Trophoblast cell (in vitro differentiated cells and primary cell): ENCODE measurements around the gene EID2B.
A peak's percentile ranks its signal among the peaks of the same experiment; 100 is the strongest.

Source experiments
- DNase-seq, 2 donors: peaks; one replicate each; pipeline ENCODE4 v3.0.0-alpha.2; 2016
- H2AFZ ChIP-seq: 2 replicates; pipeline ENCODE4 v1.6.1; 2013; ENCODE audit warnings: low read length, moderate library complexity, mild to moderate bottlenecking; ENCODE audit not compliant: insufficient read depth, poor library complexity
- H2AK5ac ChIP-seq: 2 replicates; pipeline ENCODE4 v1.6.1; 2013; ENCODE audit warnings: mild to moderate bottlenecking, low read length
- H2BK120ac ChIP-seq: 2 replicates; pipeline ENCODE4 v1.6.1; 2013; ENCODE audit warnings: low read length, mild to moderate bottlenecking, moderate library complexity; ENCODE audit not compliant: insufficient read depth, poor library complexity
- H2BK12ac ChIP-seq: 2 replicates; pipeline ENCODE4 v1.6.1; 2013; ENCODE audit warnings: mild to moderate bottlenecking, low read length, moderate library complexity
- H2BK5ac ChIP-seq: 2 replicates; pipeline ENCODE4 v1.6.1; 2013; ENCODE audit warnings: low read length, low read depth, moderate library complexity, mild to moderate bottlenecking; ENCODE audit not compliant: poor library complexity
- H3K14ac ChIP-seq: 2 replicates; pipeline ENCODE4 v1.6.1; 2013; ENCODE audit warnings: mild to moderate bottlenecking, low read length
- H3K18ac ChIP-seq: 2 replicates; pipeline ENCODE4 v1.6.1; 2013; ENCODE audit warnings: mild to moderate bottlenecking, low read length
- H3K23ac ChIP-seq: 2 replicates; pipeline ENCODE4 v1.6.1; 2013; ENCODE audit warnings: low read length
- H3K27ac ChIP-seq: 2 replicates; pipeline ENCODE4 v1.5.1; 2013; ENCODE audit warnings: low read depth, mild to moderate bottlenecking, inconsistent platforms, low read length, moderate library complexity
- H3K27me3 ChIP-seq: 2 replicates; pipeline ENCODE4 v1.6.1; 2013; ENCODE audit warnings: inconsistent platforms, mild to moderate bottlenecking, low read length, moderate library complexity; ENCODE audit not compliant: insufficient read depth
- H3K36me3 ChIP-seq, 2 experiments: 1 replicate in 1 of 2; 2 replicates in 1 of 2; pipeline ENCODE4 v1.6.1; 2013; ENCODE audit warnings: low read length in 2 of 2, mild to moderate bottlenecking in 2 of 2, moderate library complexity in 1 of 2; ENCODE audit not compliant: insufficient read depth in 2 of 2, control insufficient read depth in 1 of 2
- H3K4ac ChIP-seq: 2 replicates; pipeline ENCODE4 v1.6.1; 2013; ENCODE audit warnings: low read depth, mild to moderate bottlenecking, low read length, moderate library complexity
- H3K4me1 ChIP-seq, 2 experiments: 1 replicate in 1 of 2; 2 replicates in 1 of 2; pipeline ENCODE4 v1.6.1; 2013; ENCODE audit warnings: low read length in 2 of 2, mild to moderate bottlenecking in 2 of 2, moderate library complexity in 1 of 2; ENCODE audit not compliant: insufficient read depth in 2 of 2, control insufficient read depth in 1 of 2
- H3K4me2 ChIP-seq: 2 replicates; pipeline ENCODE4 v1.6.1; 2013; ENCODE audit warnings: inconsistent platforms, mild to moderate bottlenecking, low read length, moderate library complexity
- H3K4me3 ChIP-seq: 2 replicates; pipeline ENCODE4 v1.5.1; 2013; ENCODE audit warnings: mild to moderate bottlenecking, low read depth, low read length, inconsistent platforms
- H3K79me1 ChIP-seq: one replicate; pipeline ENCODE4 v1.6.1; 2013; ENCODE audit warnings: low read length
- H3K79me2 ChIP-seq: 2 replicates; pipeline ENCODE4 v1.6.1; 2013; ENCODE audit warnings: low read length, mild to moderate bottlenecking; ENCODE audit not compliant: control insufficient read depth, insufficient read depth, poor library complexity
- H3K9ac ChIP-seq: 2 replicates; pipeline ENCODE4 v1.6.1; 2013; ENCODE audit warnings: mild to moderate bottlenecking, low read length
- H3K9me3 ChIP-seq: 2 replicates; pipeline ENCODE4 v1.6.1; 2013; ENCODE audit warnings: low read depth, mild to moderate bottlenecking, control low read depth, inconsistent platforms, low read length; ENCODE audit not compliant: insufficient read depth
- H4K12ac ChIP-seq: 2 replicates; pipeline ENCODE4 v1.6.1; 2013; ENCODE audit warnings: low read depth, mild to moderate bottlenecking, low read length, moderate library complexity
- H4K8ac ChIP-seq: 2 replicates; pipeline ENCODE4 v1.6.1; 2013; ENCODE audit warnings: low read depth, mild to moderate bottlenecking, low read length, moderate library complexity
- H4K91ac ChIP-seq: one replicate; pipeline ENCODE4 v1.6.1; 2013; ENCODE audit warnings: low read depth, mild to moderate bottlenecking, low read length, moderate library complexity
- WGBS: extraction: QIAGEN DNeasy Blood & Tissue Kit; methylation state at CpG from one replicate; pipeline ENCODE4 v1.1.7; 2013; ENCODE audit warnings: missing lambda C conversion rate; ENCODE audit not compliant: insufficient read length, insufficient coverage; ENCODE audit errors: extremely low coverage; 5-methylcytosine and 5-hydroxymethylcytosine counted together

EID2B gene

DNA sequence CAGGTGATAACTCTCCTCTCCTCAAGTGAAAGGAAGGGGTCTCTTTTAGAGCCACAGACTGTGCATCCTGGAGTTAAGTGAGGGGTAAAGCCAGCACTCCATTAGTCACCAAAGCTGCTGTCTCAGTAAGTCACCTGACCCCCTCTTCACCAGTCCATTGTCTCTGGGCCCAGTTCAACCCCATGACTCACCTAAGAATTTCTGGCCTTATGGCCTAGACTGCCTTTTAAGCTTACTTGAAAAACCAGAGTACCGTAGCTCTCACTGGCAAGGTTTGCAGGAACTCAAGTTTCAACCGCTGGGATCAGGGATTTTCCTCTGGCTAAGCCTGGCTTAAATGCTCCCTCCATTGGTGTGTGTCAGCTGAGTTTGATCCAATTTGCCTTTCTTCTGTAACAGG lies 30.8 kb upstream of the EID2B start:
- no peak overlapping the region for H2AK5ac ChIP-seq

DNA sequence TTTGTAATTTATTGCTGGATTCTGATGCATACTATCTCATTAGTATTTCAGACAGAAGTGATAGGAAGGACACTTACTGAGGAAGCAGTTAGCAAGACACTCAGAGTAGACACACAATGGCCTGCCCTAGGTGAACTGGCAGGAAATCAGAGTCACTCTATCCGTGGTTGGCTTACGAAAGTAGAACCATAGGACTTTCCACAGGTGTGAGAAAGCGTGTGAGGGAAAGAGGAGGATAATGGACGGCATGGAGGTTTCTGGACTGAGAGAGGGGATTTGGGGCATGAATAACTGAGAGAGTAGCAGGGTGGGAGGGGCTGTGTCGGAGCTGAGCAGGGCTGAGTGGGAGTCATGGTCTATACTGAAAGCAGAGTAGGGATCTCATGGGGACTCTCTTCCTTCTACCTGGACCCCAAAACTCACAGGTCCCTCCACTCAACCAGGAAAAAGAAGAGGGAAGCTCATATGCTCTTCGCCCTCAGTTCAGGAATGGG lies 26.0 kb upstream of the EID2B start:
- DNase-seq = no peak
- no CpG with 5 or more reads among the region's 6 CpGs for WGBS

More for the DNA sequence above, 30.8 kb upstream of the EID2B start:
- H3K79me2 ChIP-seq = no peaks in the 10 kb centered on the region
- H3K9ac ChIP-seq = no peak overlapping the region
- no peak overlapping the region for H3K23ac ChIP-seq
- H3K27ac ChIP-seq = peak overlapping the region; percentile 59
- H3K9me3 ChIP-seq = no peaks in the 10 kb centered on the region
- peaks cover 6 to 9% of the 10 kb centered on the region in 2 experiments for H3K4me1 ChIP-seq
- H4K8ac ChIP-seq = no peak overlapping the region
- peak overlapping the region; percentile 9 for H2BK12ac ChIP-seq
- H3K4ac ChIP-seq = no peak overlapping the region
- no peaks in the 10 kb centered on the region for H3K36me3 ChIP-seq
- H2AFZ ChIP-seq = no peak overlapping the region
- H3K79me1 ChIP-seq = peaks cover 2% of the 10 kb centered on the region
- no CpG with 5 or more reads among the region's 2 CpGs for WGBS
- H2BK5ac ChIP-seq = peak overlapping the region; percentile 21
- H4K91ac ChIP-seq = no peak overlapping the region
- H3K4me2 ChIP-seq = peak overlapping the region; percentile 30
- no peak overlapping the region for H3K14ac ChIP-seq
- peak overlapping the region; percentile 37 for H2BK120ac ChIP-seq
- H4K12ac ChIP-seq = no peak overlapping the region
- DNase-seq = peak in 1 of 2 donors; percentile 25
- H3K18ac ChIP-seq = no peak overlapping the region
- no peak overlapping the region for H3K4me3 ChIP-seq
- no peaks in the 10 kb centered on the region for H3K27me3 ChIP-seq

DNA sequence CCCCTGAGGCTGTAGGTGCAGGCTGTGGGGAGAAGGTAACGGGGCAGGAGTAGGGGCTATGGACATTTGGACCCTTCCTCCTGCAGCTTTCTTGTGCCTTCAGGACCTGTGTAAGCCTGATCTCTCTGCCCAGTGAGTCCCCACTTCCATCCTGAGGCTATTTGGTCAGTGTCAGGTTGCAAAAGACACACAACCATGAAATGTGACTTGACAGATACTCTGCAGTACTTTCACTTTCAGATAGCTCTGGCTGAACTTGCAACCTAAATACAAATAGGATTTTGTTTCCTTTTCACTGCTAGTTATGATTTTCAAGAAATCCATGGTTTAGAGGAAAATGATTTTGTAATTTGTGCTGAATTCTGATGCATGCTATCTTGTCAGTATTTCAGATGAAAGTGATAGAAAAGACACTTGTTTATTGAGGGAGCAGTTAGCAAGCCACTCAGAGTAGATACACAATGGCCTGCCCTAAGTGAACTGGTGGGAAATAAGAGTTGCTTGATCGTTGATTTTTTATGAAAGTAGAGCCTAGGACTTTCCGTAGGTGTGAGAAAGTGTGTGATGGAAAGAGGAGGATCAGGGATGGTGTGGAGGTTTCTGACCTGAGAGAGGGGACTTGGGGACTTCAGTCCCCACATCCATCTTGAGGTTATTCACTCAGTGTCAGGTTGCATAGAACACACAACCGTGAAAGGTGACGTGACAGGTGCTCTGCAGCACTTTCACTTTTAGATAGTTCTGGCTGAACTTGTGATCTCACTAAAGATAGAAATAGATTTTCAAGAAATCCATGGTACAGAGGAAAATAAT lies 25.4 kb upstream of the EID2B start:
- H3K4ac ChIP-seq = no peak overlapping the region
- H2BK120ac ChIP-seq = no peak overlapping the region
- no peaks in the 10 kb centered on the region for H3K27me3 ChIP-seq
- no peak overlapping the region for H3K18ac ChIP-seq
- no peak overlapping the region for H3K9ac ChIP-seq
- H4K8ac ChIP-seq = no peak overlapping the region
- no peaks in the 10 kb centered on the region for H3K79me1 ChIP-seq
- no peak overlapping the region for H4K12ac ChIP-seq
- no peak overlapping the region for H3K23ac ChIP-seq
- no peak overlapping the region for H3K14ac ChIP-seq
- H3K4me3 ChIP-seq = no peak overlapping the region
- H3K9me3 ChIP-seq = no peaks in the 10 kb centered on the region
- H4K91ac ChIP-seq = no peak overlapping the region
- no peak overlapping the region for H2BK12ac ChIP-seq
- no peak overlapping the region for H2BK5ac ChIP-seq
- no peaks in the 10 kb centered on the region for H3K79me2 ChIP-seq
- no peak overlapping the region for H2AK5ac ChIP-seq
- peak in 1 of 2 donors; percentile 24 for DNase-seq
- H3K4me2 ChIP-seq = no peak overlapping the region
- no peak overlapping the region for H2AFZ ChIP-seq
- no peak overlapping the region for H3K27ac ChIP-seq
- H3K36me3 ChIP-seq = no peaks in the 10 kb centered on the region
- H3K4me1 ChIP-seq = peaks cover 1 to 7% of the 10 kb centered on the region in 2 experiments
- 100% methylated on average over 2 of the region's 5 CpGs for WGBS

More for the DNA sequence above, 26.0 kb upstream of the EID2B start:
- Histone ChIP-seq H2BK12ac (no peak overlapping the region), H3K27me3 (no peaks in the 10 kb centered on the region), H3K9me3 (no peaks in the 10 kb centered on the region), H3K4me3 (no peak overlapping the region), H3K79me1 (peaks cover 1% of the 10 kb centered on the region), H3K14ac (no peak overlapping the region), H4K8ac (no peak overlapping the region), H2BK5ac (no peak overlapping the region), H3K79me2 (no peaks in the 10 kb centered on the region), H3K9ac (no peak overlapping the region), H3K27ac (no peak overlapping the region), H3K18ac (no peak overlapping the region), H3K4ac (no peak overlapping the region), H2AK5ac (no peak overlapping the region), H3K4me1 (peaks cover 8 to 11% of the 10 kb centered on the region in 2 experiments), H3K23ac (no peak overlapping the region), H2AFZ (no peak overlapping the region), H2BK120ac (no peak overlapping the region), H3K4me2 (no peak overlapping the region), H4K12ac (no peak overlapping the region), H4K91ac (no peak overlapping the region), H3K36me3 (no peaks in the 10 kb centered on the region)

DNA sequence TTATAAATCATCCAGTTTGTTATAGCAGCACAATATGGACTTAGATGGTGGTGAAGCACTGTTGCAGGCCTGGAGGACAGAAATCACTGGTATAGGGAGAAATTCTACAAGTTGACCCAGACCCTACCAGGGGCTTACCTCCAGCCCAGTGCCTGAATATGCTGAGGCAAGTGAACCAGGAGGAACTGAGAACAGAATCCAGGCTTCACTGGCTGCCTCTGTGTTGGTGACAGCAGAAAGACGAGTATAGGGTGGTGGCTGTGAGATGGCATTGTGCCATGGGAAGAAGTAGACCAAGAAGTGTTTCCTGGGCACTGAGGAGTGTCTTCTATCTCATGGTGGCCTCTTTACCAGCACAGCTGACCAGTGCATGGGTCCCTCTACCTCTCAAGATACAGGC lies 23.2 kb upstream of the EID2B start:
- Histone ChIP-seq H3K36me3 (no peaks in the 10 kb centered on the region), H2AK5ac (no peak overlapping the region), H3K79me2 (no peaks in the 10 kb centered on the region), H3K79me1 (no peaks in the 10 kb centered on the region), H2BK12ac (no peak overlapping the region), H3K23ac (no peak overlapping the region), H4K12ac (no peak overlapping the region), H3K9ac (no peak overlapping the region), H3K4me1 (peaks cover 0 to 7% of the 10 kb centered on the region in 2 experiments), H3K9me3 (no peaks in the 10 kb centered on the region), H3K4ac (no peak overlapping the region), H4K8ac (no peak overlapping the region), H2BK120ac (no peak overlapping the region), H3K27ac (no peak overlapping the region), H3K14ac (no peak overlapping the region), H4K91ac (no peak overlapping the region), H2BK5ac (no peak overlapping the region), H3K27me3 (no peaks in the 10 kb centered on the region), H3K4me2 (no peak overlapping the region), H2AFZ (no peak overlapping the region), H3K18ac (no peak overlapping the region), H3K4me3 (peak overlapping the region; percentile 28)
- DNase-seq = no peak
- WGBS = no CpG with 5 or more reads among the region's 1 CpG
